NCI-H82 treated with DMSO at 0.1 percent for 48 hours (cell line): ENCODE results near the gene AP1AR.

ENCODE experiments used
- DNase-seq: peaks from one replicate; lab custom pipeline; 2025; ENCODE audit not compliant: unreplicated experiment; lab: John Stamatoyannopoulos, UW

AP1AR gene

GRCh38 chr4:112222219-112222955 is 9.2 kb upstream of the AP1AR start:
- no peak for DNase-seq

GRCh38 chr4:112225157-112225556 is 6.4 kb upstream of the AP1AR start:
- no peak for DNase-seq

GRCh38 chr4:112230879-112231778 is 458 bp upstream of the AP1AR start:
- peak; percentile 79 for DNase-seq

- peak; percentile 42 for DNase-seq
Measured at GRCh38 chr4:112234952-112235609, 3.5 kb downstream of the AP1AR start.

- DNase-seq = no peak
Measured at GRCh38 chr4:112236040-112236439, 4.5 kb downstream of the AP1AR start.

- no peak for DNase-seq
Measured at GRCh38 chr4:112238833-112239232, 7.2 kb downstream of the AP1AR start.

- no peak for DNase-seq
Measured at GRCh38 chr4:112245383-112245782, 13.8 kb downstream of the AP1AR start.

GRCh38 chr4:112247021-112247420 is 15.4 kb downstream of the AP1AR start:
- DNase-seq = no peak

GRCh38 chr4:112251019-112251643 is 19.5 kb downstream of the AP1AR start:
- DNase-seq = no peak

GRCh38 chr4:112252234-112252633 is 20.6 kb downstream of the AP1AR start:
- no peak for DNase-seq

- DNase-seq = no peak
Measured at GRCh38 chr4:112253382-112254000, 21.9 kb downstream of the AP1AR start.

GRCh38 chr4:112257098-112257497 is 25.5 kb downstream of the AP1AR start:
- DNase-seq = no peak

GRCh38 chr4:112266823-112267222 is 35.2 kb downstream of the AP1AR start:
- DNase-seq = no peak

- DNase-seq = no peak
Measured at GRCh38 chr4:112270051-112270450, 38.5 kb downstream of the AP1AR start.

GRCh38 chr4:112270640-112271421 is 39.2 kb downstream of the AP1AR start:
- DNase-seq = no peak

GRCh38 chr4:112272292-112272691 is 40.7 kb downstream of the AP1AR start:
- no peak for DNase-seq

- DNase-seq = no peak
Measured at GRCh38 chr4:112274959-112275358, 43.4 kb downstream of the AP1AR start.

GRCh38 chr4:112276113-112276512 is 44.5 kb downstream of the AP1AR start:
- DNase-seq = no peak

GRCh38 chr4:112277220-112277619 is 45.6 kb downstream of the AP1AR start:
- no peak for DNase-seq
